A549 (cell line): Measurements from ENCODE around the gene CLEC5A. TPM values are rescaled to one million over a fixed set of nuclear protein-coding genes. Genes with fewer than 3 reads are reported as not detected.

Experiments used
- ATAC-seq, 2 experiments: fragments of 200-7000 bp in 1 of 2; fragments of >200 bp in 1 of 2; cut with Nextera tagmentation in 1 of 2; cut with Tn5 transposase in 1 of 2; 3 replicates each; pipeline versions ENCODE4 v1.8.0 to v1.9.1; 2018 to 2020; ENCODE audit warnings: mild to moderate bottlenecking in 1 of 2, moderate library complexity in 1 of 2
- CTCF ChIA-PET: fragments of 300-600 bp; sonication (Branson Sonifier 250); formaldehyde crosslinking; extraction: SDS; loops from one replicate; lab custom pipeline; 2021; ENCODE audit warnings: antibody characterized with exemption, inconsistent platforms; lab: Yijun Ruan, JAX
- POLR2A ChIA-PET: fragments of 350-600 bp; formaldehyde crosslinking; extraction: SDS; loops from one replicate; lab custom pipeline; 2021; ENCODE audit warnings: antibody characterized with exemption, inconsistent platforms; lab: Yijun Ruan, JAX
- DNase-seq, 2 experiments: peaks; one replicate each; pipeline versions ENCODE4 v3.0.0 to v3.0.0-alpha.2; 2011 to 2016; ENCODE audit warnings: low read depth in 1 of 2, low spot score in 1 of 2
- FAIRE-seq: peaks from 2 replicates; lab custom pipeline; 2011; peaks lifted over from hg19 to GRCh38; lab: Jason Lieb, UNC
- H3K27ac ChIP-seq, 2 experiments: fragments of >200 bp; sonication (Bioruptor Twin); formaldehyde crosslinking; 3 replicates each; pipeline ENCODE4 v1.5.1; 2016 to 2017
- H3K4me1 ChIP-seq: fragments of >200 bp; sonication (Bioruptor Twin); formaldehyde crosslinking; 3 replicates; pipeline ENCODE4 v1.6.1; 2016
- H3K4me2 ChIP-seq: fragments of >200 bp; sonication (Bioruptor Twin); formaldehyde crosslinking; 3 replicates; pipeline ENCODE4 v1.6.1; 2016
- H3K4me3 ChIP-seq: fragments of >200 bp; sonication (Bioruptor Twin); formaldehyde crosslinking; 3 replicates; pipeline ENCODE4 v1.5.1; 2016
- H3K9me3 ChIP-seq: fragments of >200 bp; sonication (Bioruptor Twin); formaldehyde crosslinking; 3 replicates; pipeline ENCODE4 v1.6.1; 2016
- BHLHE40 ChIP-seq: IDR thresholded peaks from 2 replicates; pipeline ENCODE4 v1.6.1; 2012; ENCODE audit warnings: low read depth, low read length, inconsistent platforms
- CBX8 ChIP-seq: fragments of 200-600 bp; sonication (generic); IDR thresholded peaks from 2 replicates; pipeline ENCODE4 v1.6.1; 2016
- CEBPB ChIP-seq, 2 experiments: fragments of >200 bp in 1 of 2; sonication (Bioruptor Twin) in 1 of 2; formaldehyde crosslinking in 1 of 2; IDR thresholded peaks; 2 replicates each; pipeline ENCODE4 v1.6.1; 2012 to 2016
- CHD2 ChIP-seq: fragments of 150-350 bp; IDR thresholded peaks from 2 replicates; pipeline ENCODE4 v1.6.1; 2014; ENCODE audit warnings: low read length; ENCODE audit not compliant: partially characterized antibody
- FOSL2 ChIP-seq, 2 experiments: fragments of 450-650 bp in 1 of 2; fragments of >200 bp in 1 of 2; sonication (Bioruptor Twin) in 1 of 2; formaldehyde crosslinking; IDR thresholded peaks; 2 replicates each; pipeline versions ENCODE4 v1.5.0 to v1.6.1; 2016 to 2020; ENCODE audit warnings: mild to moderate bottlenecking in 1 of 2, moderate library complexity in 1 of 2
- FOXS1 ChIP-seq: fragments of 250-450 bp; sonication (Bioruptor Pico); IDR thresholded peaks from 2 replicates; pipeline ENCODE4 v1.5.0; 2020; ENCODE audit warnings: mild to moderate bottlenecking, moderate library complexity
- GATA3 ChIP-seq: IDR thresholded peaks from 2 replicates; pipeline ENCODE4 v1.6.1; 2012; ENCODE audit warnings: borderline replicate concordance
- HDAC2 ChIP-seq: fragments of 200-600 bp; sonication (generic); IDR thresholded peaks from 2 replicates; pipeline ENCODE4 v1.6.1; 2016
- HOXB13 ChIP-seq: fragments of 250-450 bp; sonication (Bioruptor Pico); IDR thresholded peaks from 2 replicates; pipeline ENCODE4 v1.5.0; 2020; ENCODE audit warnings: low read depth, mild to moderate bottlenecking, moderate library complexity
- JUNB ChIP-seq: fragments of >200 bp; sonication (Bioruptor Twin); formaldehyde crosslinking; IDR thresholded peaks from 2 replicates; pipeline ENCODE4 v1.6.1; 2016
- KDM1A ChIP-seq: fragments of 200-600 bp; sonication (generic); IDR thresholded peaks from 2 replicates; pipeline ENCODE4 v1.6.1; 2016; ENCODE audit warnings: low read depth, mild to moderate bottlenecking
- KDM5A ChIP-seq: fragments of 200-600 bp; sonication (generic); IDR thresholded peaks from 2 replicates; pipeline ENCODE4 v1.6.1; 2016; ENCODE audit warnings: antibody characterized with exemption, mild to moderate bottlenecking
- MYC ChIP-seq: IDR thresholded peaks from 2 replicates; pipeline ENCODE4 v1.6.1; 2012; ENCODE audit warnings: mild to moderate bottlenecking, inconsistent platforms, low read length, improper control_type of control experiment, borderline replicate concordance
- NFE2L2 ChIP-seq: fragments of 150-350 bp; conservative IDR thresholded peaks from 2 replicates; pipeline ENCODE4 v1.6.1; 2014; ENCODE audit warnings: low read length
- POLR2A ChIP-seq: IDR thresholded peaks from 2 replicates; pipeline ENCODE4 v1.6.1; 2012; ENCODE audit warnings: mild to moderate bottlenecking, low read length
- POLR2AphosphoS2 ChIP-seq: conservative IDR thresholded peaks from 2 replicates; pipeline ENCODE4 v1.6.1; 2012; ENCODE audit warnings: low read length, improper control_type of control experiment, inconsistent platforms
- RAD21 ChIP-seq, 2 experiments: fragments of >200 bp in 1 of 2; sonication (Bioruptor Twin) in 1 of 2; formaldehyde crosslinking in 1 of 2; IDR thresholded peaks in 1 of 2; conservative IDR thresholded peaks in 1 of 2; 2 replicates in 1 of 2; 3 replicates in 1 of 2; pipeline ENCODE4 v1.6.1; 2012 to 2018; ENCODE audit warnings: inconsistent platforms in 1 of 2
- RARB ChIP-seq: fragments of 250-450 bp; sonication (Bioruptor Pico); IDR thresholded peaks from 2 replicates; pipeline ENCODE4 v1.8.0; 2021; ENCODE audit warnings: mild to moderate bottlenecking, moderate library complexity
- RCOR1 ChIP-seq: fragments of 150-350 bp; IDR thresholded peaks from 2 replicates; pipeline ENCODE4 v1.6.1; 2014; ENCODE audit warnings: antibody characterized with exemption, low read length, low read depth
- RNF2 ChIP-seq: fragments of 200-600 bp; sonication (generic); IDR thresholded peaks from 2 replicates; pipeline ENCODE4 v1.6.1; 2016; ENCODE audit warnings: low read depth, mild to moderate bottlenecking, antibody characterized with exemption, moderate library complexity, borderline replicate concordance
- SREBF2 ChIP-seq: fragments of 450-650 bp; IDR thresholded peaks from 2 replicates; pipeline ENCODE4 v1.6.1; 2014; ENCODE audit warnings: mild to moderate bottlenecking, moderate library complexity
- TFCP2L1 ChIP-seq: fragments of 250-450 bp; sonication (Bioruptor Pico); IDR thresholded peaks from 2 replicates; pipeline ENCODE4 v1.5.0; 2021; ENCODE audit warnings: mild to moderate bottlenecking
- ZFP36 ChIP-seq: fragments of 450-650 bp; IDR thresholded peaks from 2 replicates; pipeline ENCODE4 v1.6.1; 2014; ENCODE audit warnings: borderline replicate concordance; ENCODE audit not compliant: partially characterized antibody
- WGBS: methylation state at CpG from one replicate; pipeline ENCODE4 v1.1.6; 2017; ENCODE audit errors: missing lambda C conversion rate; 5-methylcytosine and 5-hydroxymethylcytosine counted together
- polyA minus RNA-seq: library from RNA; depleted of rRNA, polyadenylated mRNA; stranded (reverse); fragments of >200 nt; gene quantifications from 2 replicates; pipeline ENCODE4 v1.2.3, GENCODE V29; 2011; rRNA and poly(A)+ RNA removed
- polyA plus RNA-seq, 4 experiments: library from polyadenylated mRNA; depleted of rRNA in 3 of 4; stranded (reverse); fragments of >200 nt; fragmentation: RNase III in 1 of 4; extraction: RNeasy Plus Mini Kit Qiagen cat#74134 plus additional on column Dnase treatment in 1 of 4; gene quantifications; 2 replicates in 3 of 4; 3 replicates in 1 of 4; pipeline ENCODE4 v1.2.3, GENCODE V29; 2011 to 2017
- TF ChIP-seq, protein P1 (sequence below): IDR thresholded peaks from 2 replicates; pipeline ENCODE4 v1.6.1; 2012
- TF ChIP-seq, protein P2 (sequence below): IDR thresholded peaks from 2 replicates; pipeline ENCODE4 v1.6.1; 2012; ENCODE audit warnings: low read depth, borderline replicate concordance
- TF ChIP-seq, protein P3 (sequence below): IDR thresholded peaks from 2 replicates; pipeline ENCODE4 v1.6.1; 2012
- TF ChIP-seq, protein P4 (sequence below): fragments of 200-600 bp; sonication (generic); IDR thresholded peaks from 2 replicates; pipeline ENCODE4 v1.6.1; 2016; ENCODE audit warnings: antibody characterized with exemption, mild to moderate bottlenecking, moderate library complexity
- TF ChIP-seq, protein P5 (sequence below): fragments of >200 bp; sonication (Bioruptor Twin); formaldehyde crosslinking; IDR thresholded peaks from 3 replicates; pipeline ENCODE4 v1.5.1; 2016

CLEC5A gene
- polyA plus RNA-seq (2011; rRNA removed) = not detected in 2 replicates
- polyA plus RNA-seq (2012; cell fraction: cytosol; rRNA removed) = not detected in 2 replicates
- not detected in 2 replicates for polyA plus RNA-seq (2012; cell fraction: nucleus; rRNA removed)
- polyA plus RNA-seq (2017; fragmentation: RNase III; extraction: RNeasy Plus Mini Kit Qiagen cat#74134 plus additional on column Dnase treatment) = not detected in 3 replicates
- polyA minus RNA-seq = not detected in 2 replicates

DNA sequence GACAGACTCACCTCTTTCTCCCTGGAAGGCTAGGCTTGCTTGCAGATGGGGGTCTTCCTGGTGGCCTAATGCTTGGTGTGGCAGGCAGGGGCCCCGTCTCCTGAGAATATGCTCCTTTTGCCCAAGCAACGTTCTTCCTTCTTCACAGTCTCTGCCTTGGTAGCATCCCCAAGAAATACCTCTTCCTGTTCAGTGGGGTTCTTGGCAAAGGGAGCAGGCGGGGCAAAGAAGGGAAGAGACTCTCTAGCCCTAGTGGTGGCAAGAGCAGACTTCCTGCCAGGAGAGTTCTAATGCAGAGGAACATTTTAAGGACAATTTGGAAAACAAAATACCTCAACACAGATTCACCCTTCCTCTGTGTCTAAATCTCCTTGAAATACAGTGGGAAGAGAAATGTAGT is at the start of gene CLEC5A:
Gene CLEC5A, minus strand, starts transcription at position 179 of the 400 bp plus-strand sequence. CDS start 682 bp downstream, outside the sequence.
- CTCF ChIA-PET = no interaction called here

DNA sequence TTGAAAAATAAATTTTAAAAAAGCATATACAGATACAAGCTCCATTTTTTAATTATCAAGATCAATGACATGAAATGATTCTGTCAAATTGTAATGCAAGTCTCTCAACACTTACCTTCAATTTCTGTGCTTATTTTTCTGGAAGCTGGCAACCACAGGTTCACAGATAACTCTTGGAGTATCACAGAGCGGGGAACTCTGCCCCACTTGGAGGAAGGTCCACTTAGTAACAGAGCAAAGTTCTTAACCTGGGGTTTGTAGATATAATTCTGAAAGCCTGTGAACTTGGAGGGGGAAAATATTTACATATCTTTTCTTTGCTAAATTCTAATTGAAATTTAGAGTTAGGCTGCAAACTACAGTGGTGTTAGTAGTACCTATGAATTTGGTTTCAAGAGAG is 46.6 kb upstream of the CLEC5A start:
- no peak for TF ChIP-seq POLR2A
- no peak for TF ChIP-seq ZFP36
- no peak for TF ChIP-seq JUNB
- no peak for TF ChIP-seq CHD2
- TF ChIP-seq CEBPB (IDR thresholded peaks at IDR 0.05) = no peak
- no peak for TF ChIP-seq FOXS1 (CRISPR knock-in tag)
- no peak for TF ChIP-seq MYC
- TF ChIP-seq, protein P1, sequence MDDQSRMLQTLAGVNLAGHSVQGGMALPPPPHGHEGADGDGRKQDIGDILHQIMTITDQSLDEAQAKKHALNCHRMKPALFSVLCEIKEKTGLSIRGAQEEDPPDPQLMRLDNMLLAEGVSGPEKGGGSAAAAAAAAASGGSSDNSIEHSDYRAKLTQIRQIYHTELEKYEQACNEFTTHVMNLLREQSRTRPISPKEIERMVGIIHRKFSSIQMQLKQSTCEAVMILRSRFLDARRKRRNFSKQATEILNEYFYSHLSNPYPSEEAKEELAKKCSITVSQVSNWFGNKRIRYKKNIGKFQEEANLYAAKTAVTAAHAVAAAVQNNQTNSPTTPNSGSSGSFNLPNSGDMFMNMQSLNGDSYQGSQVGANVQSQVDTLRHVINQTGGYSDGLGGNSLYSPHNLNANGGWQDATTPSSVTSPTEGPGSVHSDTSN = no peak
- TF ChIP-seq CBX8 = no peak
- no peak for TF ChIP-seq RARB (CRISPR knock-in tag)
- TF ChIP-seq GATA3 = no peak
- no peak for TF ChIP-seq HDAC2
- TF ChIP-seq KDM1A = no peak
- TF ChIP-seq HOXB13 (CRISPR knock-in tag) = no peak
- TF ChIP-seq RAD21 (conservative IDR thresholded peaks at IDR 0.05 in 1 of 2, IDR thresholded peaks at IDR 0.05 in 1 of 2) = no peak
- TF ChIP-seq NFE2L2 = no peak
- no peak for TF ChIP-seq SREBF2
- TF ChIP-seq, protein P2, sequence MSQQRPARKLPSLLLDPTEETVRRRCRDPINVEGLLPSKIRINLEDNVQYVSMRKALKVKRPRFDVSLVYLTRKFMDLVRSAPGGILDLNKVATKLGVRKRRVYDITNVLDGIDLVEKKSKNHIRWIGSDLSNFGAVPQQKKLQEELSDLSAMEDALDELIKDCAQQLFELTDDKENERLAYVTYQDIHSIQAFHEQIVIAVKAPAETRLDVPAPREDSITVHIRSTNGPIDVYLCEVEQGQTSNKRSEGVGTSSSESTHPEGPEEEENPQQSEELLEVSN = no peak
- TF ChIP-seq TFCP2L1 = no peak
- TF ChIP-seq POLR2AphosphoS2 = no peak
- TF ChIP-seq, all 56 proteins: peak for 0
- DNase-seq (no peak), ATAC-seq (no peak), FAIRE-seq (no peak)
- H3K4me3 ChIP-seq = no peak overlapping the region
- no peaks in the 10 kb centered on the region for H3K4me1 ChIP-seq
- H3K4me2 ChIP-seq = no peak overlapping the region
- WGBS = 41% methylated on average over 1 of the region's 1 CpG
- no peak overlapping the region for H3K27ac ChIP-seq
- ChIA-PET POLR2A (no interaction called here), CTCF (interaction anchor here (2.7 kb wide), 1 partner anchor 17 kb away, joined by 11 read pairs; no protein-coding TSS in a partner anchor)
- H3K9me3 ChIP-seq = no peaks in the 10 kb centered on the region; the same call in 1 of the 3 replicates

More for the DNA sequence above, at the start of gene CLEC5A:
- DNase-seq = no peak
- H3K4me3 ChIP-seq = no peak within 1 kb of the TSS
- 19% methylated on average over 3 of the region's 3 CpGs for WGBS
- no peak for ATAC-seq
- no peaks in the 10 kb centered on the region for H3K4me1 ChIP-seq
- POLR2A ChIA-PET = no interaction called here
- H3K9me3 ChIP-seq = no peaks in the 10 kb centered on the region
- no peak for FAIRE-seq
- no peak within 1 kb of the TSS for H3K27ac ChIP-seq
- no peak within 1 kb of the TSS for H3K4me2 ChIP-seq
- TF ChIP-seq RNF2 (no peak), FOXS1 (CRISPR knock-in tag) (no peak), FOSL2 (IDR thresholded peaks at IDR 0.05) (no peak), FOSL2 (CRISPR knock-in tag; IDR thresholded peaks at IDR 0.05) (no peak), KDM5A (no peak), BHLHE40 (no peak), RCOR1 (no peak), POLR2AphosphoS2 (no peak)
- TF ChIP-seq, protein P3, sequence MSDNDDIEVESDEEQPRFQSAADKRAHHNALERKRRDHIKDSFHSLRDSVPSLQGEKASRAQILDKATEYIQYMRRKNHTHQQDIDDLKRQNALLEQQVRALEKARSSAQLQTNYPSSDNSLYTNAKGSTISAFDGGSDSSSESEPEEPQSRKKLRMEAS = no peak
- TF ChIP-seq, protein P4, sequence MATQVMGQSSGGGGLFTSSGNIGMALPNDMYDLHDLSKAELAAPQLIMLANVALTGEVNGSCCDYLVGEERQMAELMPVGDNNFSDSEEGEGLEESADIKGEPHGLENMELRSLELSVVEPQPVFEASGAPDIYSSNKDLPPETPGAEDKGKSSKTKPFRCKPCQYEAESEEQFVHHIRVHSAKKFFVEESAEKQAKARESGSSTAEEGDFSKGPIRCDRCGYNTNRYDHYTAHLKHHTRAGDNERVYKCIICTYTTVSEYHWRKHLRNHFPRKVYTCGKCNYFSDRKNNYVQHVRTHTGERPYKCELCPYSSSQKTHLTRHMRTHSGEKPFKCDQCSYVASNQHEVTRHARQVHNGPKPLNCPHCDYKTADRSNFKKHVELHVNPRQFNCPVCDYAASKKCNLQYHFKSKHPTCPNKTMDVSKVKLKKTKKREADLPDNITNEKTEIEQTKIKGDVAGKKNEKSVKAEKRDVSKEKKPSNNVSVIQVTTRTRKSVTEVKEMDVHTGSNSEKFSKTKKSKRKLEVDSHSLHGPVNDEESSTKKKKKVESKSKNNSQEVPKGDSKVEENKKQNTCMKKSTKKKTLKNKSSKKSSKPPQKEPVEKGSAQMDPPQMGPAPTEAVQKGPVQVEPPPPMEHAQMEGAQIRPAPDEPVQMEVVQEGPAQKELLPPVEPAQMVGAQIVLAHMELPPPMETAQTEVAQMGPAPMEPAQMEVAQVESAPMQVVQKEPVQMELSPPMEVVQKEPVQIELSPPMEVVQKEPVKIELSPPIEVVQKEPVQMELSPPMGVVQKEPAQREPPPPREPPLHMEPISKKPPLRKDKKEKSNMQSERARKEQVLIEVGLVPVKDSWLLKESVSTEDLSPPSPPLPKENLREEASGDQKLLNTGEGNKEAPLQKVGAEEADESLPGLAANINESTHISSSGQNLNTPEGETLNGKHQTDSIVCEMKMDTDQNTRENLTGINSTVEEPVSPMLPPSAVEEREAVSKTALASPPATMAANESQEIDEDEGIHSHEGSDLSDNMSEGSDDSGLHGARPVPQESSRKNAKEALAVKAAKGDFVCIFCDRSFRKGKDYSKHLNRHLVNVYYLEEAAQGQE = no peak
- TF ChIP-seq, protein P5, sequence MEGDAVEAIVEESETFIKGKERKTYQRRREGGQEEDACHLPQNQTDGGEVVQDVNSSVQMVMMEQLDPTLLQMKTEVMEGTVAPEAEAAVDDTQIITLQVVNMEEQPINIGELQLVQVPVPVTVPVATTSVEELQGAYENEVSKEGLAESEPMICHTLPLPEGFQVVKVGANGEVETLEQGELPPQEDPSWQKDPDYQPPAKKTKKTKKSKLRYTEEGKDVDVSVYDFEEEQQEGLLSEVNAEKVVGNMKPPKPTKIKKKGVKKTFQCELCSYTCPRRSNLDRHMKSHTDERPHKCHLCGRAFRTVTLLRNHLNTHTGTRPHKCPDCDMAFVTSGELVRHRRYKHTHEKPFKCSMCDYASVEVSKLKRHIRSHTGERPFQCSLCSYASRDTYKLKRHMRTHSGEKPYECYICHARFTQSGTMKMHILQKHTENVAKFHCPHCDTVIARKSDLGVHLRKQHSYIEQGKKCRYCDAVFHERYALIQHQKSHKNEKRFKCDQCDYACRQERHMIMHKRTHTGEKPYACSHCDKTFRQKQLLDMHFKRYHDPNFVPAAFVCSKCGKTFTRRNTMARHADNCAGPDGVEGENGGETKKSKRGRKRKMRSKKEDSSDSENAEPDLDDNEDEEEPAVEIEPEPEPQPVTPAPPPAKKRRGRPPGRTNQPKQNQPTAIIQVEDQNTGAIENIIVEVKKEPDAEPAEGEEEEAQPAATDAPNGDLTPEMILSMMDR = no peak
